Epidermal melanocyte (primary cell): ENCODE results near the gene ANO10.
"Not testable (repeated sequence)": the region's sequence is repeated elsewhere in the genome, so short reads cannot be mapped to it uniquely, and the experiment has no call there.

Experiments used
- DNase-seq: peaks from one replicate; pipeline ENCODE4 v3.0.0; 2011; ENCODE audit warnings: low spot score; ENCODE audit not compliant: insufficient read length

ANO10 gene

GRCh38 chr3:43629741-43630140 lies 7.9 kb upstream of the ANO10 start:
- DNase-seq, result no peak

- no peak for DNase-seq
These were observed 7.4 kb upstream of the ANO10 start for GRCh38 chr3:43629257-43629656.

- no peak for DNase-seq
These were observed 5.5 kb upstream of the ANO10 start for GRCh38 chr3:43627360-43627759.

DNA sequence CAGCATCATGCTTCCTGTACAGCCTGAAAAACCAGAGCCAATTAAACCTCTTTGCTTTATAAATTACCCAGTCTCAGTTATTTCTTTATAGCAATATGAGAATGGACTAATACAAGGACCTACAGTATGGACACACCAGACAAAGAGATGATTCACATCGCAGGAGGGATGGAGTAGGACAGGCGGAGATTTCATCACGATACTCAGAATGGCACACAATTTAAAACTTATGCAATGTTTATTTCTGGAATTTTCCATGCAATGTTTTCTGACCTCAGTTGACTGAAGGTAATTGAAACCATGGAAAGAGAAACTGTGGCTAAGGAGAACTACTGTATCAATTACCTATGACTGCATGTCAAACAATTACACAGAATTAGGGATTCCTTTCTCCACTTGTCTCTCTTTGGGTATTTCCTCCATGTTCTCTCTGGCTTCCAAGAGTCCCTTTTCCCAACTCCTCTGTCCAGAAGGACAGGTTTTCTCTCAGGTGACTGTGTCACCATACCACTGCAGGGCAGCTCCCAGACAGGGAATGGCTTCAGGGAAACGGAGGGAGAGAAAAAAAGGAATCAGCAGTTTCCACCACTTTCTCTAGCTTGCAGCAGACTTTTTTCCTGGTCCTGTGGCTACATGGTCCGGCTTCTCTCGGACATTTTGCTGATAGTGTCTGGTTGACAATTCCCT lies 3.0 kb upstream of the ANO10 start:
- DNase-seq, result no peak

- DNase-seq, result no peak
These were observed 768 bp downstream of the ANO10 start for GRCh38 chr3:43620831-43621655.

- no peak for DNase-seq
These were observed 2.2 kb downstream of the ANO10 start for GRCh38 chr3:43619588-43619987.

DNA sequence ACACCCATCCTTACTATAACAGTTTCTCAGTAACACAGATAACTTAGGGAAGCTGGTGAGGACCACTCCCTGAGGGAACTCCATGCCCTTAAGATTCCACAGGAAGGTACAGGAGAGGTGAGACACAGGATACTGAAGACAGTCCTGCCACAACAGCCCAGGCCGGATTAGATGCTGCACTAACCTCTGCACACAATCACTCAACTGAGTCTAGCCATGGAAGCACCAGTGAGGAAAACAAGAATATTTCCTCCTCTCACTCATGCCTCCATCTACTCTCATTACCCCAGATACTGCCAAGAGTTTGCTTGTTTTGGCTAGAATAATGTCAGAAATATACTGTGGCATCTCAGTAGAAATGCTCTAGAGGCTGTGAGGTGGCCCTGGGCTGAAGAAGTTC lies 3.7 kb downstream of the ANO10 start:
- no peak for DNase-seq

- DNase-seq, result no peak
These were observed 5.8 kb downstream of the ANO10 start for GRCh38 chr3:43616034-43616433.

DNA sequence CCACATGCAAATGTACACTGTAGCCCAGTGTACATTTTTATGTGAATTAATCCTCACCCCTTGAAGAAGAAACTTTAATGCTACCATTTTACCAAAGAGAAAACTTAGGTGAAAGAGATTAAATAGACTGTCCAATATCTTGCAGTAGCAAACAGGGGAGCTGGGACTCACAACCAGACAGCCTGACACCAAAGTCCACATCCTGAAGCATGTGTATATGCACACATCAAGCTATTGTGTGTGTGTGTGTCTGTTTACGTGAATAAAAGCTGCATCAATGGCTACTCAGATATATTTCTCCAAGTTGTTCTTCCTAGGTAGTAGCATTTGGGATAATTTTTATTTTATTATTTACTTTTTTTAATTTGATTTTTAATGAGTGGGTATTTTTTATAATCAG lies 6.7 kb downstream of the ANO10 start:
- no peak for DNase-seq

- no peak for DNase-seq
These were observed 7.8 kb downstream of the ANO10 start for GRCh38 chr3:43613976-43614375.

- DNase-seq, result no peak
These were observed 9.4 kb downstream of the ANO10 start for GRCh38 chr3:43612419-43612818.

DNA sequence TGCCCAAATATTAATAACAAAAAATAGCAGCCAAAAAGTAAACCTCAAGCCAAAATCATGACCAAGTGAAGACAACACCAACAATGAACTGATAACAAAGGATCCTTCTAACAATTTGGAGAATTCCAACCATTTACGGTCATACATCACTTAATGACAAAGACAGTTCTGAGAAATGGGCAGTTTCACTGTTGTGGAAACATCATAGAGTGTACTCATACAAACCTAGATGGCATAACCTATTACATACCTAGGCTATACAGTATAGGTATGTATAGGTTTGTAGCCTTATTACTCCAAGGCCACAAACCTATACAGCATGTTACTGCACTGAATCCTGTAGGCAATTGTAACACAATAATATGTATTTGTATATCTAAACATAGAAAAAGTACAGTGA lies 12.4 kb downstream of the ANO10 start:
- no peak for DNase-seq

DNA sequence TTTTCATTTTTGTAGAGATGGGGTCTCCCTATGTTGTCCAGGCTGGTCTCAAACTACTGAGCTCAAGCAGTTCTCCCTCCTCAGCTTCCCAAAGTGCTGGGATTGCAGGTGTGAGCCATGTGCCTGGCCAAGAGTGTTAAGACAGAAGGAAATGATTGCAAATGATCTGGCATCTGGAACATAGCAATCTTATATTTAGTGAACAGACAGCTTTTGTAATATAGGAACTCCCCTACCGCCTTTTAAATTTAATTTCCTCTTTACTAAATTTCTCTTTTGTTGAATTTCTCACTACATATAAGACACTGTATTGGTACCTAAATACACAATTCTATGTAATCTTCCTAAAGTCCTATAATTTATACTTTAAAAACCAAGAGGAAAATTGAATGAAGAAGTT lies 13.1 kb downstream of the ANO10 start:
- DNase-seq, result no peak

DNA sequence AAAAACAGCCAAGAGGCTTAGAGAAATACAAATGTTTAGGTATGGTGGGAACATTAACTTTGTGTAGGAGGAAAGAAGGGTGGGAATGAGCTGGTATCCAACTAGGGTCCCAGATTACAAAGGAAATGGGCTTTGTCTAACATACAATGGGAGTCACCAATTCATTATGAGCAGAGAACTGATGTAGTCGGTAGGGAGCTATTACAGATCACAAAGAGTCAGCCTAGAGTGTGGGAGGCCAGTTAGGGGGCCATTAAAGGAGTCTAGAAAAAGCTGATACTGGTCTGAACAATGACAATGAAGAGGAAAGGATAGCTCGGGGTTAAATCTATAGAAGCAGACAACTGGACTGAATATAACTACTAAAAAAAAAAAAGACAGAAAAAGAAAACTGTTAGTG lies 15.5 kb downstream of the ANO10 start:
- DNase-seq, result no peak

- DNase-seq, result not testable (repeated sequence)
These were observed 21.9 kb downstream of the ANO10 start for GRCh38 chr3:43599959-43600358.

GRCh38 chr3:43597961-43598360 lies 23.9 kb downstream of the ANO10 start:
- DNase-seq, result no peak

GRCh38 chr3:43596178-43596577 lies 25.6 kb downstream of the ANO10 start:
- not testable (repeated sequence) for DNase-seq

DNA sequence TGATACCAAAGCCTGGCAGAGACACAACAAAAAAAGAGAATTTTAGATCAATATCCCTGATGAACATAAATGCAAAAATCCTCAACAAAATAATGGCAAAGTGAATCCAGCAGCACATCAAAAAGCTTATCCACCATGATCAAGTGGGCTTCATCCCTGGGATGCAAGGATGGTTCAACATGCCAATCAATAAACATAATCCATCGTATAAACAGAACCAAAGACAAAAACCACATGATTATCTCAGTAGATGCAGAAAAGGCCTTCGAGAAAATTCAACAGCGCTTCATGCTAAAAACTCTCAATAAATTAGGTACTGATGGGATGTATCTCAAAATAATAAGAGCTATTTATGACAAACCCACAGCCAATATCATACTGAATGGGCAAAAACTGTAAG lies 26.5 kb downstream of the ANO10 start:
- not testable (repeated sequence) for DNase-seq

GRCh38 chr3:43593588-43593987 lies 28.2 kb downstream of the ANO10 start:
- not testable (repeated sequence) for DNase-seq

DNA sequence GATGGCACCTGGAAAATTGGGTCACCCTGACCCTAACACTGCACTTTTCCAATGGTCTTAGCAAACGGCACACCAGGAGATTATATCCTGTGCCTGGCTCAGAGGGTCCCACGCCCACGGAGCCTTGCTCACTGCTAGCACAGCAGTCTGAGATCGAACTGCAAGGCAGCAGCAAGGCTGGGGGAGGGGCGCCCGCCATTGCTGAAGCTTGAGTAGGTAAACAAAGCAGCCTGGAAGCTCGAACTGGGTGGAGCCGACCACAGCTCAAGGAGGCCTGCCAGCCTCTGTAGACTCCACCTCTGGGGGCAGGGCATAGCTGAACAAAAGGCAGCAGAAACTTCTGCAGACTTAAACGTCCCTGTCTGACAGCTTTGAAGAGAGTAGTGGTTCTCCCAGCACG lies 29.9 kb downstream of the ANO10 start:
- DNase-seq, result not testable (repeated sequence)

DNA sequence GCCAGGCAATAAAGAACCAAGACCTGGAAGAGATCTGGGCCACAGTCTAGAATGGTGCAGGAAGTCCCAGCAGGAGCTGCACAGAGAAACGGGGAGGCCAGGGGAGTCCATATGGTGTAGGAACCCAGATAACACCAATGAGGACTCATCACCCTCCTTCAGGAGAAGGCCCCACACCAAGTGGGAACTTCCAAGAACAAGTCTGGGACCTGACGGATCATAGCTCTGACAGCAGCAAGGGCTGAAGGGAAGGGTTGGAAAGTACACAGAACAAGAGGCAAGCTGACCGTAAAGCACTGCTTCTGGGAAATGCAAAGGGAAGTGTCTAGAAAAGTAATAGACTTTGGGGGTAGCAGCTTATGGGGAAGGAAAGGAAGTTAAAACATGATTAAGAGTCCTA lies 34.5 kb downstream of the ANO10 start:
- DNase-seq, result no peak

- DNase-seq, result no peak
These were observed 37.6 kb downstream of the ANO10 start for GRCh38 chr3:43584043-43584826.
